Measurements from ENCODE around the gene PGAM2. TPM values are rescaled to one million over a fixed set of nuclear protein-coding genes. Genes with fewer than 3 reads are reported as not detected.
"Not testable (repeated sequence)": the region's sequence is repeated elsewhere in the genome, so short reads cannot be mapped to it uniquely, and the experiment has no call there.

Gene PGAM2
- polyA plus RNA-seq, 3 donors = 0.86 to 1.8 (median 1.7) TPM

DNA sequence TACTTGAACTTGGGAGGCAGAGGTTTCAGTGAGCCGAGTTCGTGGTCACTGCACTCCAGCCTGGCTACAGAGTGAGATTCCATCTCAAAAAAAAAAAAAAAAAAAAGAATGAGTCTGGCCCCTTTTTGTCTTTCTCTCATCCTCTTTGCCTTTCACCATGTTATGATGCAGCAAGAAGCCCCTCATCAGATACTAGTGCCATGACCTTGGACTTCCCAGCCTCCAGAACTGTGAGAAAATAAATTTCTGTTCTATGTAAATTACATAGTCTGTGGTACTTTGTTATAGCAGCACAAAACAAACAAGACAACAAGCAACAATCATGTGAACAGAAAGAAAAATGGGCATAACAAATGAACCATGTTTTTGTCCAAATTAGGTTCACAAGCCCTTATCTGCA is 23.1 kb downstream of the PGAM2 start:
- DNase-seq (ENCODE audit: extremely low read depth in 1 of 11, low read depth in 9 of 11, low spot score in 4 of 11) = no peak

DNA sequence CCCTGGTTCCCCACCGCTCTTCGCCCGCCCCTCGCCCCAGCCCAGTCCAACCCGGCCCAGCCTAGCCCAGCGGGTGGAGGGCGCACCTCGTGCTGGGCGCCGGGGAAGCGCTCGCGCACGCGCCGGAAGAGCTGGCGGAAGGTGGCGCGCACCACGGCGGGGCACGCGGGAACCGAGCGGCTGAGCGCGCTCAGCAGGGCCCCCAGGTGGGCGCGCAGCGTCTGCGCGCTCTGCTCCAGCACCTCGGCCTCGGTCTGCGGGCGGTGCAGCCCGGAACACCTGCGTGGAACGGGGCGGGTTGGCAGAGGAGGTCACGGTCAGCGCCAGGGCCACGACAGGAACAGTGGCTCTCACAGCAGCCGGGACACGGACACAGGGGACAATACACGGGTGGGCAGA is 24.9 kb downstream of the PGAM2 start:
- not testable (repeated sequence) for DNase-seq (ENCODE audit: extremely low read depth in 1 of 11, low read depth in 9 of 11, low spot score in 4 of 11)

DNA sequence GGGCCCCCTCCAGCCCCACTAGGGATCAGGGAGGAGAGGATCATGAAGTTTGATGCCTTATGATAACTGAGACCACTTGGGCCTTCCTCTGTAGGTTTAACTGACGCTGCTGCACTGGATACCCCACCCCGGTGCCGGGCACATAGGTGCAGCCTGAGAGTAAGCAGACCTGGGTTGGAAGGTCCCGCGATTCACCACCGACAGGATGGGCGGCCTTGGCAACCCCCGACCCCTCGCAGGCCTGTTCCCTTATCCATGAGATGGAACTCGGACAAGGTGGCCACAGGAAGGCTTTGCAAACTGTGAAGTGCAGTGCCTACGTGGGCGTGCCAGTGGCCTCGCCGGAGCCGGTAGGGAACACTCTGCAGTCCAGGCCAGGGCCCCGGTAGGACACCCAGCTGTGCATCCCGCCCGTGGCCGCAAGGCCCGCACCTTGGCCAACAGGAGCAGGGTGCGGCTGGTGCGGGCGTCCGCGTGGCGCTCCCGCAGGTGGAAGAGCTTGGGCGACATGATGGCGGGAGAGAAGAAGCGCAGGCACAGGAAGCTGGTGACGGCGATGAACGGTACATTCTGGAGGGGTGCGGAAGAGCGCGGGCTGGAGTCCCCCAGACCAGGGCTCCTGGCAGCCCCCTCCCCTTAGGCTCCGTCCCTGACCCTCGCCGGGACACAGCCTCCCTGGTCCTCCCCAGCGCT is 25.4 kb downstream of the PGAM2 start:
- DNase-seq (ENCODE audit: extremely low read depth in 1 of 11, low read depth in 9 of 11, low spot score in 4 of 11) = not testable (repeated sequence)

DNA sequence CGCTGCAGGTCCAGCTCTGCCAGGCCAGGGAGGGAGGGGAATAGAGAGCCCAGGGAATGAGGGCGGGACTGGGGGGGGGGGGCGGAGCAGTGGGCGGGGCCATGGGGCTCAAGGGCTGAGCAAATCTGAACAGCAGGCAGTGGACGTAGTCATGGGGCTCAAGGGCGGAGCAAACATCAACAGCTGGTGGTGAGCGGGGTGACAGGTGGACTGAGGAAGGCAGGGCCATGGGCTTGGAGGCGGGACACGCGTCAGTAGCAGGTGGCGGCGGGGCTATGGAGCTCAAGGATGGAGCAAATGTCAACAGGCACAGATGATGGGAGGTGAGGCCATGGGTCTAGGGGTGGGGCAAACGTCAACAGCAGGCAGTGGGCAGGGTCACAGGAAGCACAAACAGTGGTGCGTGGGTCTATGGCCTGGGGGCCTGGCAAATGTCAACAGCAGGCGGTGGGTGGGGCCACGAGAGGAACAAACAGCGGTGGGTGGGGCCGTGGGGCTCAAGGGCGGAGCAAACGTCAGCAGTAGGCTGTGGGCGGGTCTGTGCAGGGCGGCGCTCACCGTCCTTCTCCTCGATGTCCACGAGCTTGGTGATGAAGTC is 26.3 kb downstream of the PGAM2 start:
- peak in 6 of 11 donors; percentile 26 to 57 (median 45) for DNase-seq (ENCODE audit: extremely low read depth in 1 of 11, low read depth in 9 of 11, low spot score in 4 of 11)

DNA sequence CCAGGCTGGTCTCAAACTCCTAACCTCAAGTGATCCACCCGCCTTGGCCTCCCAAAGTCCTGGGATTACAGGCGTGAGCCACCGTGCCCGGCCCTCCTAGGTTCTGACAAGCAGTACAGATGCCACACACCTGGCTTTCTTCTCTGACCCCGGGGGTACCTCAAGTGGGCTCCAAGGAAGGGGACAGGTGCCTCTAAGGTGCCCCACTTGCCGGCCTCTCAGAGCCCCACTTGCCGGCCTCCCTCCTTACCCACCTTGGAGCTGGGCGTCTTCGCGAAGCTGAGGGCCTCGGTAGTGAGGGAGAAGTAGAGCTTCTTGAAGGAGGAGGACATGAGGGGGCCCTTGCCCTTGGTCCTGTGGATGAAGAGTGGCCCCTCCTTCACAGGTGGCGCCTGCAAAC is 26.8 kb downstream of the PGAM2 start:
- DNase-seq (ENCODE audit: extremely low read depth in 1 of 11, low read depth in 9 of 11, low spot score in 4 of 11) = not testable (repeated sequence)

DNA sequence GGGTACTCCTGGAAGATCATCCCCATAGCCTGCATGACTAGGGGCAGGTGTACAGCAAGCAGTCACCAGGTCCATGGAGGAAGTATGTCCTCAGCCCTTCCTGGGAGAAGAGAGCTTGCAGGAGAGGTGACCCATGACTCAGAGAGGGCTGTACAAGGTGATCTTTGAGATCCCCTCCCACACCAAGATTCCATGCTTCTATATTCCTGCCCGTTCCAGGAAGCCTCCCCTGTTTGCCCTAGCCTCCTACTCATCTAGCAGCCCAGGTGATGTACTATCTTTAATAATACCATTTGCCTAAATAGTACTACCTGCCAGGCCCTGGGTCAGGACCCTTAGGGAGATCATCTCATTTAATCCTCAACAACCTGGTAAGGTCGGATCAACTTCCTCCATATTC is 27.4 kb downstream of the PGAM2 start:
- not testable (repeated sequence) for DNase-seq (ENCODE audit: extremely low read depth in 1 of 11, low read depth in 9 of 11, low spot score in 4 of 11)

DNA sequence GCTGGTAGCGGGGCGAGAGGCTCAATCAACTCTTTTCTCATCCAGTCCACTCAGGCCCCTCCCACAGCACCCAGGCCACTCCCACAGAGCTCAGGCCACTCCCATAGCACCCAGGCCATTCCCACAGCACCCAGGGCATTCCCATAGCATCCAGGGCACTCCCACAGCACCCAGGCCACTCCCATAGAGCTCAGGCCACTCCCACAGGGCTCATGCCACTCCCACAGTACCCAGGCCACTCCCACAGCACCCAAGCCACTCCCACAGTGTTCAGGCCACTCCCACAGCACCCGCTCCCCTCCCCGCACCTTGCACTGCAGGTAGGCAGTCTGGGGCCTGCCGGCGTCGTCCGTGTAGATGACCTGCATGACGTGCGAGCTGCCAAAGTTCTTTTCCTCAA is 29.0 kb downstream of the PGAM2 start:
- DNase-seq (ENCODE audit: extremely low read depth in 1 of 11, low read depth in 9 of 11, low spot score in 4 of 11) = not testable (repeated sequence)

DNA sequence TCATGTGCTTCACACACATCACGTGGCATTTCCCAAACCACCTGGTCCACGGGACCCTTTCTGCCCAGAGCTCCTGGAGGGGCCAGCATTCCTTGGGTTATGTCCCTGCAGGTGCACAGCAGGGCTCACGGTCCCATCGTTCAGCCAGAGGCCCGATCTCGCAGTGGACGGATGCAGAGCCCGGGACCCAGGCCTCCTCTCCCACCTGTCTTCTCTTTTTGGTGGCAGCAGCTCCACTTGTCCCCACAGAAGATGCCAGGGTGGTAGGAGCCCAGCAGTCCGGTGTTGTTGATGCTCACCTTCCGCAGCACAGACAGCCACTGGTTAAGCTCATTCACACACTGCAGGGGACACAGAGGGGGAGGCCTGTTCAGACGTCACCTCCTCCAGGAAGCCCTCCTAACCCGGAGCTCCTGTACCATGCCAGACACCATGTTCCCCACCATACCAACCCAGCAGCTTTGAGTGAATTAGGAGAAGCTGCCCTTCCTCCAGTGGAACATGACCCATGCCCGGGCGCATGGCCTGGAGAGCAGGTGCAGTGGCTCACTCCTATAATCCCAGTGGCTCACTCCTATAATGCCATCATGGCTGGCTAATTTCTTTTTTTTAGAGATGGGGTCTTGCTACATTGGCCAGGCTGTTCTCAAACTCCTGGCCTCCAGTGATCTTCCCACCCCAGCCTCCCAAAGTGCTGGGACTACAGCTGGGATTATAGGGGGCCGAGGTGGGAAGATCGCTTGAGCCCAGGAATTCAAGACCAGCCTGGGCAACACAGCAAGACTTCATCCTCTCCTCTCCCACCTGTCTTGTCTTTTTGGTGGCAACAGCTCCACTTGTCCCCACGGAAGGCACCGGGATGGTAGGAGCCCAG is 31.2 kb downstream of the PGAM2 start:
- not testable (repeated sequence) for DNase-seq (ENCODE audit: extremely low read depth in 1 of 11, low read depth in 9 of 11, low spot score in 4 of 11)

DNA sequence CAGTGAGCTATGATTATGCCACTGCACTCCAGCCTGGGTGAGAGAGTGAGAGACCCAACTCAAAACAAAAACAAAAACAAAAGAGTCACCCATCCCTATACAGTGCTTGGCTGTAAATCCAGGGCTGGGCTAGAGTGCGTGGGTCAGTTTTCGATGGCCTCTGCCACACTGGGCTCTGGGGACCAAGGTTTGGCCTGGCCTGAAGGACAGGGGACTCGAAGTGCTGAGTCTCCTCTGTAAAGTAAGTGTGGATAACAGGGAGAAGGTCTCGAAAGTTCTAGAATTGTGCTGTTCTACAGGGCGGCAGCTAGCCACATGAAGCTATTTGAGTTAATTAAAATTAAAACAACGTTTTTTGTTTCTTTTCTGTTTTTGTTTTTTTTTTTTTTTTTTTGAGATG is 33.3 kb downstream of the PGAM2 start:
- DNase-seq (ENCODE audit: extremely low read depth in 1 of 11, low read depth in 9 of 11, low spot score in 4 of 11) = not testable (repeated sequence)

DNA sequence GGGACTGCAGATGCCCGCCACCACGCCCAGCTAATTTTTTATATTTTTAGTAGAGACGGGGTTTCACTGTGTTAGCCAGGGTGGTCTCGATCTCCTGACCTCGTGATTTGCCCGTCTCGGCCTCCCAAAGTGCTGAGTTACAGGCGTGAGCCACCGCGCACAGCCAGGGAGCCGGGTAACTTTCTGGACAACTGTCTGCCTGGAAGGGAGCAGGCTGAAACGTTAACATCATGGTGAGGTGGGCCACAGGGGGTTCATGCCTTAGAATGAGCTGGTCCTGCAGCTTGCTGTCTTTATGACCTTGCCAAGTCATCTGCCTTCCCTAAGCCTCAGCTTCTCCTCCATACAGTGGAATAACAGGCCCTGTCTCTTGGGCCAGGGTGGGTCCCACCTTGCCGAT is 34.0 kb downstream of the PGAM2 start:
- DNase-seq (ENCODE audit: extremely low read depth in 1 of 11, low read depth in 9 of 11, low spot score in 4 of 11) = not testable (repeated sequence)

DNA sequence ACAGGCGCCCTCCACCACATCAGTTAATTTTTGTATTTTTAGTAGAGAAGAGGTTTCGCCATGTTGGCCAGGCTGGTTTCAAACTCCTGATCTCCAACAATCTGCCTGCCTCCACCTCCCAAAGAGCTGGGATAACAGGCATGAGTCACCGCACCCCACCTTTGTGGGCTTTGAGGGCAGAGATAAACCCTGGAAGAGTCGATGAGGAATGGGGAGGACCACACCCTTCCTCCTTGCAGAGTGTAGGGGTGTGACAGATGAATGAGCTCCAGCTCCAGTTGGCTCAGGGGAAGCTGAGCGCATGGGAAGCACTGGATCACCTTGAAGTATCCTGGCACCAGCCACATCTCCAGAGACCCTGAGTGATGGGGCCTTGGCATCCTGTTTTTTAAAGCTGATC is 35.3 kb downstream of the PGAM2 start:
- DNase-seq (ENCODE audit: extremely low read depth in 1 of 11, low read depth in 9 of 11, low spot score in 4 of 11) = not testable (repeated sequence)

DNA sequence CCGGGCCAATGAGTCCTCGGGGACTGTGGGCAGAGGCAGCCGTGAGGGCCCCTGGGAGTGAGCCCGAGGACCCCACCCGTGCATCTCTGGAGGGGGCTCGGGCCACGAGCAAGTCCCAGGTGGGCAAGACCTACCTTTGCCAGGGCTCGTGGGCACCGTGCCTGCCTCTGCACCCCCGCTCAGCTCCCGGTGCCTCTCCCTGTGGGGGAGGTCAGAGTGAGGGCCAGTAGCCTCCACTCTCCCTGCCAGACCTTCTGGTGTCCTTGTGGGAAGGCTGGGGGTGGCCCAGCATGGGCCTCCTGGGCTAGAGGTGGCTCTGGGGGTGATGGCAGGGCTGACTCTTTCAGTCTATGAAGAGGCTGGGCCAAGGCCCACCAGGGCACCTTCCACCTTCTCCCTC is 35.9 kb downstream of the PGAM2 start:
- not testable (repeated sequence) for DNase-seq (ENCODE audit: extremely low read depth in 1 of 11, low read depth in 9 of 11, low spot score in 4 of 11)

DNA sequence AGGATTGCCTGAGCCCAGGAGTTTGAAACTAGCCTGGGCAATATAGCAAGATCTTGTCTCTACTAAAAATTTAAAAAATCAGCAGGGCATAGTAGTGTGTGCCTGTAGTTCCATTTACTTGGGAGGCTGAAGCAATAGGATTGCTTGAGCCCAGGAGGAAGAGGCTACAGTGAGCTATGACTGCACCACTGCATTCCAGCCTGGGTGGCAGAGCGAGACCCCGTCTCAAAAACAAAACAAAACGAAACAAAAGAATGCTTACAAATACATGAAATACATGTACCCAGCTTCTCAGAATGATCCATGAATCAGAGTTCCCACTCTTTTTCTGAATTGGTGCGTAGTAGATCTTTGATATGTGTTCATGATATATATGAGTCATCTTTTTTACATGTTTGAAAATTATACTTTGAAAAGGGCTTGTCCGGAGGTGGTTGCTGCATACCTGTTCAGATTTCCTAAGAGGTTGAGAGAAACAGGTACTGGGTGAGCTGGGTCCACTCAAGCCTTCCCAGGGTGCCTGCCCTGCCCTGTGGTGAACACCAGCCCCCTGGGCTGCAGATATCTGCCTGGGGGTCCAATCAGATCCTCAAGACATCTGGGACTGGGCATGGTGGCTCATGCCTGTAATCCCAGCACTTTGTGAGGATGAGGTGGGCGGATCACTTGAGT is 42.4 kb downstream of the PGAM2 start:
- not testable (repeated sequence) for DNase-seq (ENCODE audit: extremely low read depth in 1 of 11, low read depth in 9 of 11, low spot score in 4 of 11)

DNA sequence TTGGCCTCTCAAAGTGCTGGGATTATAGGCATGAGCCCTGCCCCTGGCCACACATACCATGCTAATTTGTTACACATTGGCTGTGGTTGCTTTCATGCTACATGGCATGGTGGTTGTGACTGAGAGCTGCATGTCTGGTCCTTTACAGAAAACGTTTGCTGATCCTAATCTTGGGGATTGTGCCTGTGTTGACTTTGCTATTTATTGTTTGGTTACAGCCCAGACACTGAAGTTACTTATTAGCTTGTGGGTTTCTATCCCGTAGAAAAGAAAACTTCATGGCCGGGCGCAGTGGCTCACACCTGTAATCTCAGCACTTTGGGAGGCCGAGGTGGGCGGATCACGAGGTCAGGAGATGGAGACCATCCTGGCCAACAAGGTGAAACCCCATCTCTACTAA is 43.3 kb downstream of the PGAM2 start:
- not testable (repeated sequence) for DNase-seq (ENCODE audit: extremely low read depth in 1 of 11, low read depth in 9 of 11, low spot score in 4 of 11)

DNA sequence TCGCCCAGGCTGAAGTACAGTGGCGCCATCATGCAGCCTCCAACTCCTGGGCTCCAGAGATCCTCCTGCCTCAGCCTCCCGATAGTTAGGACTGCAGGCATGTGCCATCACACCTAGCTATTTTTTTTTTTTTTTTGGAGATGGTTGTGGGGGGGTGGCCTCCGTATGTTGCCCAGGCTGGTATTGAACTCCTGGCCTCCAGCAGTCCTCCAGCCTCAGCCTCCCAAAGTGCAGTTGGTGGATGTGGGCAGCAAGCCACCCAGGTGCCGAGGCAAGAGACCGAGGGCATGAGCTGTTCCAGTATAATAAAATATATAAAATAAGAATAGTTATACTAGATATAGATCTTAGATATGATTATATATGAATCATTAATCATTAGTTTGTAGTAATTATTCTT is 45.5 kb downstream of the PGAM2 start:
- DNase-seq (ENCODE audit: extremely low read depth in 1 of 11, low read depth in 9 of 11, low spot score in 4 of 11) = not testable (repeated sequence)

DNA sequence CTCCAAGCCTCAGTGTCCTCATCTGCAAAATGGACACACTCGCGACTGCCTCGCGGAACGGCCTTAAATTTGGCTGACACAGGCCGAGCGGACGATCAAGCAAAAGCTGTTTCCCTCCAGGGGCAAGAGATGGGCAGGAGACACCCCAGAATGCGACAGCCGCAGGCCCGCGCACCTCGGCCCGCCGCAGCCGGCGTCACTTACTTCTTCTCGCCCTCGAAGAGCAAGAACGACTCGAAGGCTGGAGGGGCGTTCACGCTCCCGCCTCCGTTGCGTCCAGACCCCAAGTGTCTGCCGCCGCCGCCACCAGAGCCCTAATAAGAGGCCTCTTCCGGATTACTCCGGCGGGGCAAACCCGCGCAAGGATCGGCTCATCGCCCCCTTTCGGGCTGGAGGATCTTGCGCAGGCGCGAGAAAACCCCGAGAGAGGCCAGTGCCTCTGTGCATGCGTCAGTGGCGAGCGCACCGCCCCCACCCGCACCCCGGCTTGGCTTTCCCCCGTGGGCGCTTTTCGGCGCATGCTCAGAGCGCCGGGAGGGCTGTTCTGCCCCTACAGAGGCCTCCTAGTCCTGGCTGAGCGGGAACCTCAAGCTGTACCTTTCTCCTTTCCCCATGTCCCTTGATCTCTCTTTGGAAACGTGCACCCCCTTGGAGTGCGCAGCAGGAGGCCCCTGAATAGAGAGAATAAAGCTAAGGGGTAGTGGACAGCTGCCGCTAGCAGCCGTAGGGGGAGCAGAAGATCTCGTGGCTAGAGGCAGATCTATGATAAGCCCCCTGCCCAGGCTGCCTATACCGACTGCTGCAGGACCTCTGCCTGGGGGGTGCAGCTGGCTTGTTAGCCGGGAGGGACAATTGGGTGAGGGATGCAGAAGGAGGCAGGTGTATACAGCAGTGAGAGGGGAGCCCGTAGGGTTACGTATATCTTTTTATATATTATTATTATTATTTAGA is 46.2 kb downstream of the PGAM2 start:
- DNase-seq (ENCODE audit: extremely low read depth in 1 of 11, low read depth in 9 of 11, low spot score in 4 of 11) = peak; percentile 87 to 97 (median 94)

DNA sequence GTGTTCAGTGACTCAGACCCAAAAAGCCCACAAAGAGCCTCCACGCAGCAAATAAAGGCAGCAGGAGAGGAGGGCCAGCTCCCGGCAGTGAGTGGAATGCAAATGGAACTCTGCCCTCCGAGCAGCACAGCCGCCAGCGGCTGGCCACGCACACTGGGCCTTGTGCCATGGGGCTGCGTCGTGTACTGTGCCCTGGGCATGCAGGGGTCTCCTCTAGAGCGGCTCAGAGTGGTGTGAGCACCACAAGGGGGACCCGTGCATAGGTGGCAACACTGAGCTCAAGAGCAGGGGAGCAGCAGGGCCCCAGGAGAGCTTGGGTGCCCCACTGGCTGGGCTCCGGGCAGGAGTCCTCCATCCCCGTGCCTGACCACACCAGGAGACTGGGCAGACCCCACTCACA is 50.3 kb downstream of the PGAM2 start:
- DNase-seq (ENCODE audit: extremely low read depth in 1 of 11, low read depth in 9 of 11, low spot score in 4 of 11) = not testable (repeated sequence)

All from renal cortex interstitium (tissue), 11 donors.